ENCODE results near the gene TRPM5.

The TRPM5 gene

GRCh38 chr11:2443881-2444820, at the start of gene TRPM5:
TSS of gene TRPM5 (minus strand) at chr11:2444514. CDS start at chr11:2423036, 21,478 bp downstream.
- DNase-seq = no peak

GRCh38 chr11:2489083-2489482, 44.8 kb upstream of the TRPM5 start:
- peak; percentile 39 for DNase-seq

- no peak for DNase-seq
These were observed 43.7 kb upstream of the TRPM5 start for GRCh38 chr11:2488004-2488403.

GRCh38 chr11:2484576-2485125, 40.3 kb upstream of the TRPM5 start:
- DNase-seq = no peak

DNA sequence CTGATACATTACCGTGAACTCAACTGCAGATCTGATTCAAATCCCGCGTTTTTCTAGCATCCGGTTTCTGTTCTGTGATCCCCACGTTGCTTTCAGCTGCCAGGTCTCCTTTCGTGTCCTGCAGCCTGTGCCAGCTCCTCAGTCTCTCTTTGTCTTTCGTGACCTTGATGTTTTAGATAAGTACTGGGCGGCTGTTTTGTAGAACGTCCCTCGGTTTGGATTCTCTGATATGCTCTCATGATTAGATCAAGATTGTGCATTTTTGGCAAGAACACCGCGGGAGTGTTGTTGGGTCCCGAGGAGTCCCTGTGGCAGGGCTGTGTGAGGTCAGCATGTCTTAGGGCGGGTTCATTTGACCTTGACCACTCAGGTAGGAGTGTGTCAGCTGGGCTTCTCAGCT, 39.1 kb upstream of the TRPM5 start:
- DNase-seq = no peak

DNA sequence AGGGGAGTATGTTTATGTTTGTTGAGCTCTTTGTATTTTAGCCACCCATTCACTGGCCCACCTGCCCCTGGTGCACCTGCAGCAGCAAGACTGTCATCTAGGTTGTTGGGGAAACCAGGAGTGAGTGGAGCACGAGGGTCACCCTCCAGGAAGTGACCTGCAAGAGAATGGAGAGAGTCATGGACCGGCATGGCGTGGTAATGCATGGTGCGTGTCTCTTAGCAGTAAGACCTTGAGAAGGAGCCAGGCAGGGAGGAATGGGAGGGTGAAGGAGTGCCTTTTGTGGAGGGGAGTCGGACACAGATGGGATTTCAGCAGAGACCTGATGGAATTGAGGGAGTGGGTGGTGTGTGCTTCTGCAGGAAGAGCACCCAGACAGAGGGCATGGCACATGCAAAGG, 38.4 kb upstream of the TRPM5 start:
- no peak for DNase-seq

DNA sequence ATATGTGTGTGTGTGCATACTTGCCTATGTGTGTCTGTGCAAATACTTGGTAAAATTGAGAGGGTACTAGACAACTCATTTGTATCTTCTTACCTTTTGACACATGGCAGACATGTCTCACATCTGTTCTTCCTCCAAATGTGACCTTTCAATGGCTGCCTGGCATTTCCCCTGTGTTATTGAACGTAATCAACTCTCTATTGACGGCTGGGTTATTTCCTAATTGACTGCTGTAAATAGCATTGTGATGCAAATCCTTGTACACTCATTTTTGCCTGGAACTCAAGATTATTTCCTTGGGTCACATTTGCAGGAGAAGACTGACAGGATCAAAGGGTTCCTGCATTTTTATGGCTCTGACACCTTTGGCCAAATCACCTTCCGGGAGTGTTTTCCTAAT, 37.9 kb upstream of the TRPM5 start:
- DNase-seq = peak; percentile 85

DNA sequence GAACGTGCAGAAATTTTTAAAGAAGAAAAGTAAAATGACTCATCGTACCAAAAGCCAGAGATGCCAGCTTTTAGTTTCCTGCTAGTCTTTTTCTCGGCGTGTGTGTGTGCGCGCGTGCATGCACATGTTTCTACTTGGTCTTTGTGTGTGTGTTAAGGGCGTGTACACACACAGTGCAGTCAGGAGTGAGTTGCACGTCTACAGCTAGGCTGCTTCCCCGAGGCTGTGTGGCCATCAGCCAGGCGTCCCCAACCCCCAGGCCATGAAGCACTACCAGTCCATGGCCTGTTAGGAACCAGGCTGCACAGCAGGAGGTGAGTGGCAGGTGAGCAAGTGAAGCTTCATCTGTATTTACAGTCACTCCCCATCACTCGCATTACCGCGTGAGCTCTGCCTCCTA, 36.9 kb upstream of the TRPM5 start:
- no peak for DNase-seq

- peak; percentile 97 for DNase-seq
These were observed 36.5 kb upstream of the TRPM5 start for GRCh38 chr11:2480874-2481220.

GRCh38 chr11:2480067-2480873, 36.0 kb upstream of the TRPM5 start:
- peak; percentile 71 for DNase-seq

GRCh38 chr11:2477936-2478335, 33.6 kb upstream of the TRPM5 start:
- no peak for DNase-seq

DNA sequence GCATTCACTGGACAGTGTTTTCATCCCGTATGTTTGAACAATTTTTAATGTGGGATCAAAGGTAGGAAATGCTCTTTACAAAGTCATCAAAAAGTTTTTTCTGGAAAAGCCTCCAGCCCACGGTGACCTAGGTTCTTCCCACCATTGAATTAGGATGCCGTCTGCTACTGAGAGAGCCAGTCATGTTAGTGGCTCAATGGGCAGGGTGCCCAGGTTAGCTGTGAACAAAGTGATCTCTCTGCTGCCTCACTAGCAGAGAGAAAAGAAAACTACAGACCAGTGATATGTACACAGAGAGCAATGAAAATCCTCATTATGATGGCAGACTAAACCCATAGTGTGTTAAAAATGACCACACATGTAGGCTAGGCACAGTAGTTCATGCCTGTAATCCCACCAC, 32.9 kb upstream of the TRPM5 start:
- DNase-seq = no peak

- DNase-seq = no peak
These were observed 31.0 kb upstream of the TRPM5 start for GRCh38 chr11:2475136-2475918.

GRCh38 chr11:2474059-2474901, 30.0 kb upstream of the TRPM5 start:
- no peak for DNase-seq

GRCh38 chr11:2473361-2474058, 29.2 kb upstream of the TRPM5 start:
- no peak for DNase-seq

GRCh38 chr11:2472428-2473186, 28.3 kb upstream of the TRPM5 start:
- DNase-seq = peak; percentile 5

GRCh38 chr11:2471804-2472096, 27.4 kb upstream of the TRPM5 start:
- no peak for DNase-seq

GRCh38 chr11:2471048-2471803, 26.9 kb upstream of the TRPM5 start:
- no peak for DNase-seq

- no peak for DNase-seq
These were observed 26.2 kb upstream of the TRPM5 start for GRCh38 chr11:2470495-2470894.
